Colonic mucosa (tissue), 4 donors: ENCODE data around the gene ATG4A. TPM values are rescaled to one million over a fixed set of nuclear protein-coding genes. Genes with fewer than 3 reads are reported as not detected.

Source experiments
- DNase-seq: peaks from one replicate; pipeline ENCODE4 v3.0.0-alpha.2; 2020
- H3K27ac ChIP-seq: fragments of 200-600 bp; one replicate; pipeline ENCODE4 v1.8.0; 2021
- H3K27me3 ChIP-seq: fragments of 200-600 bp; one replicate; pipeline ENCODE4 v1.8.0; 2021
- H3K36me3 ChIP-seq: fragments of 200-600 bp; one replicate; pipeline ENCODE4 v1.8.0; 2021
- H3K4me1 ChIP-seq: fragments of 200-600 bp; one replicate; pipeline ENCODE4 v1.8.0; 2021; ENCODE audit warnings: mild to moderate bottlenecking
- H3K4me3 ChIP-seq: fragments of 200-600 bp; one replicate; pipeline ENCODE4 v1.8.0; 2021
- H3K9ac ChIP-seq, 2 donors: one replicate each; pipeline ENCODE4 v1.7.0; 2013; ENCODE audit warnings: control low read depth in 2 of 2, low read depth in 2 of 2, low read length in 2 of 2
- H3K9me3 ChIP-seq: fragments of 200-600 bp; one replicate; pipeline ENCODE4 v1.8.0; 2021
- intact Hi-C: fragments of 100-400 bp; cut with DNase I; formaldehyde crosslinking; loops from one replicate; pipeline ENCODE4 v1.14.1; 2022
- total RNA-seq, 2 donors: library from RNA; stranded (reverse); fragmentation: NEBNext Ultra II Directional in 1 of 2; extraction: Animal tissue kit (Norgen Biotek cat#: 25700) in 1 of 2; gene quantifications; one replicate each; pipeline ENCODE4 v1.2.1, GENCODE V29; 2021
- TF ChIP-seq, protein P1 (sequence below): fragments of 200-600 bp; IDR thresholded peaks from one replicate; pipeline ENCODE4 v1.8.0; 2022; ENCODE audit warnings: antibody characterized with exemption, mild to moderate bottlenecking
- donor health status: healthy.
- donor health status: DM: no; HTN: no; CAD: no.
- donor health status: DM: no; HTN: no; CAD: no.

The ATG4A gene
- total RNA-seq, 2 donors from 2014 or later = 15.7 to 19.0 TPM

DNA sequence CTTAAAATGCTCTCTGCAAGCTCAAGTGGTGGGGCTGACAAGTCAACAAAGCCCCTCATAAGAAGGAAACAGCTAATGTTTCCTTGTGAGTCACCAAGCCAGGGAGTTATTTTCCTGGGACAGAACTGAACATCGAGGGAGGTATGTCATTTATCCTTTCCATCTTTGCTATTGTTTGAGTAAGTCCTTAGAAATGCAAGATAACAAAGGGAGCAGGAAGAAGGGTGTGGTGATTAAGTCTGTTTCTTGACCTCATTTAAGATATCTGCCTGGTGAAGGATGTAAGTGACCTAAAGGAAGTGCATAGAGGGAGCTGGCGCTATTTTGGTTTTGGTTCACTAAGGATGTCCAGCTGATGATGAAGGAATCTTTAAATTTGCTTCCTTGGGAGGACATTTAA, 39.9 kb downstream of the ATG4A start:
- Histone ChIP-seq H3K27me3 (no peaks in the 10 kb centered on the region), H3K27ac (no peak overlapping the region), H3K4me3 (no peak overlapping the region), H3K4me1 (no peaks in the 10 kb centered on the region), H3K9ac (no peak overlapping the region), H3K36me3 (no peaks in the 10 kb centered on the region), H3K9me3 (no peaks in the 10 kb centered on the region)
- no peak for DNase-seq
- intact Hi-C loops = no loop called here
- TF ChIP-seq, protein P1, sequence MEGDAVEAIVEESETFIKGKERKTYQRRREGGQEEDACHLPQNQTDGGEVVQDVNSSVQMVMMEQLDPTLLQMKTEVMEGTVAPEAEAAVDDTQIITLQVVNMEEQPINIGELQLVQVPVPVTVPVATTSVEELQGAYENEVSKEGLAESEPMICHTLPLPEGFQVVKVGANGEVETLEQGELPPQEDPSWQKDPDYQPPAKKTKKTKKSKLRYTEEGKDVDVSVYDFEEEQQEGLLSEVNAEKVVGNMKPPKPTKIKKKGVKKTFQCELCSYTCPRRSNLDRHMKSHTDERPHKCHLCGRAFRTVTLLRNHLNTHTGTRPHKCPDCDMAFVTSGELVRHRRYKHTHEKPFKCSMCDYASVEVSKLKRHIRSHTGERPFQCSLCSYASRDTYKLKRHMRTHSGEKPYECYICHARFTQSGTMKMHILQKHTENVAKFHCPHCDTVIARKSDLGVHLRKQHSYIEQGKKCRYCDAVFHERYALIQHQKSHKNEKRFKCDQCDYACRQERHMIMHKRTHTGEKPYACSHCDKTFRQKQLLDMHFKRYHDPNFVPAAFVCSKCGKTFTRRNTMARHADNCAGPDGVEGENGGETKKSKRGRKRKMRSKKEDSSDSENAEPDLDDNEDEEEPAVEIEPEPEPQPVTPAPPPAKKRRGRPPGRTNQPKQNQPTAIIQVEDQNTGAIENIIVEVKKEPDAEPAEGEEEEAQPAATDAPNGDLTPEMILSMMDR = no peak

DNA sequence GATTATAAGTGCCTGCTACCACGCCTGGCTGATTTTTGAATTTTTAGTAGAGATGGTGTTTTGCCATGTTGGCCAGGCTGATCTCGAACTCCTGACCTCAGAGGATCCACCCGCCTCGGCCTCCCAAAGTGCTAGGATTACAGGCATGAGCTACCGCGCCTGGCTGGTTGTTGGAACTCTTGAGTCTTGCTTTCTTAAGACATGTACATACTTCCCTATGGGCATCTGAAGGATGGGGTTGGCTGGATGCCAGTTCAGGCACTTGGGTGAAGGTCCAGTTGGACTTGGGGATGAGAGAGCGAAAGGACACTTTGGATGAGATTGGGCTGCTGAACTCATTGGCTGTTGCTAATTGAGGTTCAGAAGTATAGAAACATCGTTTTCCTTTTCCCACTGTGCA, 40.5 kb downstream of the ATG4A start:
- Histone ChIP-seq H3K36me3 (no peaks in the 10 kb centered on the region), H3K27ac (no peak overlapping the region), H3K9me3 (no peaks in the 10 kb centered on the region), H3K27me3 (no peaks in the 10 kb centered on the region), H3K9ac (no peak overlapping the region), H3K4me3 (no peak overlapping the region), H3K4me1 (no peaks in the 10 kb centered on the region)
- TF ChIP-seq, protein P1 = no peak
- intact Hi-C loops = no loop called here
- no peak for DNase-seq

DNA sequence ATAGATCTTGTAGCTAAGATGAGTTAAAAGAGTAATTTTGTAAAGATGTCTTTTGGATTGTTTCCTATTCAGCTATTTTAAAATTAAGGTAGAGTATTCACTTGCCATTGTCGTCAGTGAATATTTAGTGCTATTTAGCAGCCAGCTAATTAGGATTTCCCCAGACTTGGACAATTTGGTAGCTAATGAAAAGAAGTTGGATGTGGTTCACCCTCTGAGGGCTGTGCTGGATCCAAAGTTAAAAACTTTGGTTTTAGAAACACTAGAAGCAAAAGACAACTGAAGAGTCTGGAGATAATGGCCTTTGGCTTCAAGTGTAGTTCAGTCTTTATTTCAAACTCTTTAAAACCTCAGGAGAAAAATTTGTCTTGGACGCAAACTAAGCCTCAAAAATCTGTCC, 41.3 kb downstream of the ATG4A start:
- Histone ChIP-seq H3K9ac (no peak overlapping the region), H3K4me3 (no peak overlapping the region), H3K9me3 (no peaks in the 10 kb centered on the region), H3K27me3 (no peaks in the 10 kb centered on the region), H3K27ac (no peak overlapping the region), H3K4me1 (no peaks in the 10 kb centered on the region), H3K36me3 (no peaks in the 10 kb centered on the region)
- TF ChIP-seq, protein P1 = no peak
- no peak for DNase-seq
- intact Hi-C loops = no loop called here

DNA sequence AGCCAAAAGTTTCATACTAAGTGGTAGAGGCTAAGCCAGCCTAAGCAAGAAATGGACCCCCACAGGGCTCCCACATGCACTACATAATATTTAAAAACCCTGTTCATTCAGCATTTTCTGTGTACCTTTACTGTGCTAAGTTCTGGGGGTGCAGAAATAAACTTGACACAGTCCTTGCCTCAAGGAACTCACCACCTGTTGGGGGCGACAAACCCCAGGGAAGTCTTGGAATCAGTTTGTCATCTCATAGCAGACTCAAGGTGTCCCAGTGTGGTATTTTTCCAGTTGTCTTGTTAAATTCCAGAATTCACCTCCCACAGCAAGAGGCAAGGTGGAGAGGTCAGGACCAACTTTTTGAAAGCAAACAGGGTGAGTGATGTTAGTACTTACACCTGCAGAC, 43.1 kb downstream of the ATG4A start:
- Histone ChIP-seq H3K4me1 (no peaks in the 10 kb centered on the region), H3K9ac (no peak overlapping the region), H3K4me3 (no peak overlapping the region), H3K27ac (no peak overlapping the region), H3K27me3 (no peaks in the 10 kb centered on the region), H3K36me3 (no peaks in the 10 kb centered on the region), H3K9me3 (no peaks in the 10 kb centered on the region)
- intact Hi-C loops = no loop called here
- TF ChIP-seq, protein P1 = no peak
- DNase-seq = no peak

DNA sequence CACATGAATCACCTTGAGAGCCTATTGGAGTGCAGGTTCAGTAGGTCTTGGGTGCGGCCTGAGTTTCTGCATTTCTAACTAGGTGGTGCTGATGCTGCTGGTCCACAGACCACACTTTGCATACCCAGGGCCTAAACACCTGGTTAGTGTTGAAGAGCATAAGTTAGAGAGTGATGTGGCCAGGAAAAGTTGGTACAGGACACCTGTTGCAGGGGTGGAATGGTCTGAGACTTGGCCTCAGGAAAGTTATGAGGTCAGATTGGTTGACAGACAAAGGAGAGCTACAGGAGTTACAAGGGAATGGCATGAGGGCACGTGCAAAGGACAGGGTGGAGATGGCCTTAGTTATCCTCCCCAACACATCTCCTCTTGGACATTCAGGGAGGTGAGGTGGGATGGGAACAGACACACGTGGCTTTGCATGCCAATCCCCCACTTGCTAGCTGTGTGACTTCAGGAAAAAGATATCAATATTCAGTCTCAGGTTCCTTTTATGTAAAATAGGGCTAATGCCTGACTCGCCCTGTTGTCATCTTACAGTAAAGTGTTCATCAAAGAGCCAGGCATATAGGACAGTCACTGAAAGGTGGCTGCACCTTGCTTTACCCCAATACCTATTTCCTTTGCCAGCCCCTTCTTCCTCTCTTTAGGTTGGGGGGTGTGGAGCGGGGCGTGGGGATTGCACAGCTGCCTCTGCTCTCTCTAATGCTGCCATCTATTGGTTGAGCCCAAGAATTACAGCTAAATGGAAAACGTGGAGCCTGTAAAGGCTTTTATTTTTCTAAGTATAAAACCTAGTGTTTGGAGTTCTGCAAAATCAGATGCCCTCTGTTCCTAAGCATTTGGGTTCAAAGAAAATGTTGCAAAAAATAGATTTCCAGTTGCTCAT, 47.5 kb downstream of the ATG4A start:
- Histone ChIP-seq H3K27me3 (no peaks in the 10 kb centered on the region), H3K9me3 (no peaks in the 10 kb centered on the region), H3K9ac (no peak overlapping the region), H3K27ac (no peak overlapping the region), H3K4me1 (no peaks in the 10 kb centered on the region), H3K36me3 (no peaks in the 10 kb centered on the region), H3K4me3 (no peak overlapping the region)
- intact Hi-C loops = no loop called here
- DNase-seq = no peak
- TF ChIP-seq, protein P1 = no peak
